GM21447 (cell line): ENCODE data around the gene FAM3B.
"Not testable (repeated sequence)": the region's sequence is repeated elsewhere in the genome, so short reads cannot be mapped to it uniquely, and the experiment has no call there.

Source experiments
- ATAC-seq: cut with Tn5 transposase; IDR thresholded peaks from one replicate; pipeline ENCODE4 v1.9.1; 2021; ENCODE audit not compliant: unreplicated experiment

The FAM3B gene

GRCh38 chr21:41316200-41317062 lies at the start of gene FAM3B:
Gene FAM3B (plus strand): TSS chr21:41316801. CDS start chr21:41316880, 79 bp downstream.
- no peak for ATAC-seq

GRCh38 chr21:41267346-41267745 lies 49.3 kb upstream of the FAM3B start:
- no peak for ATAC-seq

GRCh38 chr21:41269535-41269934 lies 47.1 kb upstream of the FAM3B start:
- ATAC-seq = no peak

GRCh38 chr21:41277196-41277595 lies 39.4 kb upstream of the FAM3B start:
- ATAC-seq = no peak

- ATAC-seq = no peak
These were observed 38.8 kb upstream of the FAM3B start for GRCh38 chr21:41277846-41278245.

- ATAC-seq = no peak
These were observed 36.3 kb upstream of the FAM3B start for GRCh38 chr21:41280115-41280919.

- ATAC-seq = no peak
These were observed 34.2 kb upstream of the FAM3B start for GRCh38 chr21:41282412-41282811.

GRCh38 chr21:41283211-41283818 lies 33.3 kb upstream of the FAM3B start:
- no peak for ATAC-seq

- no peak for ATAC-seq
These were observed 27.2 kb upstream of the FAM3B start for GRCh38 chr21:41289431-41289830.

GRCh38 chr21:41290106-41290799 lies 26.3 kb upstream of the FAM3B start:
- ATAC-seq = no peak

- no peak for ATAC-seq
These were observed 21.9 kb upstream of the FAM3B start for GRCh38 chr21:41294548-41295231.

- ATAC-seq = no peak
These were observed 20.8 kb upstream of the FAM3B start for GRCh38 chr21:41295721-41296254.

GRCh38 chr21:41302976-41303375 lies 13.6 kb upstream of the FAM3B start:
- no peak for ATAC-seq

GRCh38 chr21:41304068-41304720 lies 12.4 kb upstream of the FAM3B start:
- no peak for ATAC-seq

GRCh38 chr21:41307219-41307618 lies 9.4 kb upstream of the FAM3B start:
- ATAC-seq = no peak

GRCh38 chr21:41313285-41314164 lies 3.1 kb upstream of the FAM3B start:
- not testable (repeated sequence) for ATAC-seq

- ATAC-seq = no peak
These were observed 875 bp upstream of the FAM3B start for GRCh38 chr21:41315726-41316125.

GRCh38 chr21:41317063-41317392 lies 427 bp downstream of the FAM3B start:
- no peak for ATAC-seq

GRCh38 chr21:41317458-41317857 lies 857 bp downstream of the FAM3B start:
- ATAC-seq = no peak
